GM18508 (cell line): ENCODE measurements around the gene BSDC1.
"Not testable (repeated sequence)": the region's sequence is repeated elsewhere in the genome, so short reads cannot be mapped to it uniquely, and the experiment has no call there.

ENCODE experiments used
- ATAC-seq: cut with Tn5 transposase; IDR thresholded peaks from one replicate; pipeline ENCODE4 v1.9.1; 2021; ENCODE audit warnings: moderate number of reproducible peaks; ENCODE audit not compliant: insufficient read depth, unreplicated experiment

BSDC1 gene

DNA sequence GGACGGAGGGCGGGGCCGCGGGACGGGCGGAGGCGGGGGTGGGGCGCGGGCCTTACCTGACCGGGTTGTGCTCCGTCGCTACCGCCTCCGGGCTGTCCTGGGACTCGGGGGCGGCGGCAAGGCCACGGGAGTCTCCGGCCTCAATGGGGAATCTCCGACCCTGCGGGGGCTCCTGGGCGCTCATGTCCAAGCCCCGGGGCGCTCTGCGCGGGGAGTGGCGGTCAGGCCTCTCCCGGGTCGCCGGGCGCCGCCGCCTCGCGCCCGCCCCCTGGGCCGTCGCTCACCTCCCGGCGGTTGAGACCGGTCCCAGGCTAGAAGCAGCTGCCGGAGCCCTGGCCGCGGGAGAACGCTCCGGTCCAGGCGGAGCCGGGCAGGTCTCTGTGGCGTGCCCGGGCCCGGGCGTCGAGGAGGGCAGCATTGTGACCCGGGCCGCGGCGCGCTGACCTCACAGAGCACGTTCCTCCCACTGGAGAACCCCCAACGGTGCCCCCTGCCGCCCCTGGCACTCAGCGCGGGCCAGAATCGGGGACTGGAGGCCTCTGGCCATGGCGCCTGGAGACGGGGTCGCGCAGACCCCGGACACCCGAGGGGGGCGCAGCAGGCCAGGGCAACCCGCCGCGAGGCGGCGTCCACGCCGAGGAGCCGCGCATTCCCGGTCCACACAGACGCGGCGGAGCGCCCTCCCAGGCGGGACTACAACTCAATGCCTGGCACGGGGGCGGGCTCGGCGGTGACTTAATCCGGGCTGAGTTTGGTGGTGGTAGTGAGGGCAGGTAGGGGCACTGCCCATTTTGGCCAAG is 32.4 kb downstream of the BSDC1 start:
- ATAC-seq: no peak

DNA sequence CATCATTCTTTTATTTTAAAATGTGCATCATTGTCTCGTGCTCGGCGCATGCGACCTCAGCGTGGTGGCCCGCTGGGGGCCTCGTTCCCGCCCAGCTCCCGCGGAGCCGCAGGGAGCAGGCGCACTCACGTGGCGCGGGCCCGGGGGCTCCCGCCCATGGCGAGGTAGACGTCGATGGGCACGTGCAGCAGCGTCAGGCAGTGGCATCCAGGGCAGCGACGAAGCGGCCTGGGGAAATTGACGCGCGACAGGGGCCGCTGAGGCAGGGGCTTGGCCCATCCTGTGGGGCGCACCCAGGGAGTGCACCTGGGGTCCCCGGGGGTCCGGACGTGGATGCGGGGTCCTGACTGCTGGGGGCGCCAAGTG is 33.0 kb downstream of the BSDC1 start:
- no peak for ATAC-seq

DNA sequence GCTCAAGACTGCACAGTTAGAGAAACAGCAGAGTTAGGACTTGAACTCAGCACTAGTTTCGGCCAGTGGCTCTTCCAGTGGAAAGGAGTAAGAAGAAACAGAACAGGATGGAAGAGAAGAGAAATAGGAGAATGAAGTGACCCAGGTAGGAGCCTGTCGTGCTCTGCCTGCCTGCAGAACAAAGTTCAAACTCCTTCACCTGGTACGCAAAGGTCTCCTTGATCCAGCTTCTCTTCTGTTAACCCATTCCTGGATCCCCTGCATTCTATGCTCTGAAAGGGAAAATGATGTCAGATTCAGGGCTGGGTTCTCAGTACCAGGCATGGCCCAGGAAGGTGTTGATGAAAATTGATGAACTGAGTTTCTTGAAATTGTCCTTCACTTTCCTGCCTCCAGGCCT is 35.8 kb downstream of the BSDC1 start:
- no peak for ATAC-seq

DNA sequence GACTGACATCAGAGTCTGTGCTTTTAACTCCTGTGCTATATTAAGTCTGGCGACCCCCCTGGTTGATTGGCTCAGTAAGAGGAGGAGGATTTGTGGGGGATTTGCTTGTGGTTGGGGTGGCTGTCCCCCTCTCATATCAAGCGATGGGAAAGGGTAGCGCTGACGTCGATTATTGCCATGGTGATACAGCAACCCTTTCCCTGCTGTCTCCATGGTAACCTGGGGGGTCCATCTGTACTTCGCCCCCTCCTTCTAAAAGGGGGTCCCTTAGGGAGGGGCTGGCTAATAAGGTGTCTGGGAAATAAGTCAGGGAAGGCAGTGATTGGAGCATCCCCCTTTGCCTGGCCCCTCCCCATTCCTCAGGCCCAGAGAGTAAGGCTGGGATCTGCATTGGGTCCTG is 36.6 kb downstream of the BSDC1 start:
- ATAC-seq: no peak

DNA sequence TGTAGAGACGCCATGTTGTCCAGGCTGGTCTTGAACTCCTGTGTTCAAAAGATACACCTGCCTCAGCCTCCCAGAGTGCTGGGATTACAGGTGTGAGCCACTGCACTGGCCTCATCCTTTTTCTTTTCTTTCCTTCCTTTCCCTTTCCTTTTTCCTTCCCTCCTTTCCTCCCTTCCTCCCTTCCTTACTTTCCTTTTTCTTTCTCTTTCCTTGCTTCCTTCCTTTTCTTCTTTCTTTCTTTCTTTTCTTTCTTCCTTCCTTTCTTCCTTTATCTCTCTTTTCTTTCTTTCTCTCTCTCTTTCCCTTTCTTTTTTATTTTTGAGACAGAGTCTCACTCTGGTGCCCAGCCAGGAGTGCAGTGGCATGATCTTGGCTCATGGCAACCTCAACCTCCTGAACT is 37.8 kb downstream of the BSDC1 start:
- no peak for ATAC-seq

DNA sequence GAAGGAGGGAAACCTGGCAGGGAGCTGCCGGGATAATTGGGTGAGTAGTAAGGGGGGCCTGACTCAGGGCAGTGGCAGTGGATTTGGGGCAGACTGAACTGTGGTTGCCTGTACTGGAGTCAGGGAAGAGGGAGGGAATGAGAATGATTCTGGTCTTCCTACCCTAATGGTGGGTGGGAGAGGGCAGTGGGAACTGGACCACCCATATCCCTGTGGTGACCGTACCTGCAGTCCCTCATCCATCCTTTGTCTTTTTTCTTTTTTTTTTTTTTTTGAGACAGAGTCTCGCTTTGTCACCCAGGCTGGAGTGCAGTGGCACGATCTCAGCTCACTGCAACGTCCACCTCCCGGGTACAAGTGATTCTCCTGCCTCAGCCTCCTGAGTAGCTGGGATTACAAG is 38.5 kb downstream of the BSDC1 start:
- ATAC-seq: not testable (repeated sequence)

DNA sequence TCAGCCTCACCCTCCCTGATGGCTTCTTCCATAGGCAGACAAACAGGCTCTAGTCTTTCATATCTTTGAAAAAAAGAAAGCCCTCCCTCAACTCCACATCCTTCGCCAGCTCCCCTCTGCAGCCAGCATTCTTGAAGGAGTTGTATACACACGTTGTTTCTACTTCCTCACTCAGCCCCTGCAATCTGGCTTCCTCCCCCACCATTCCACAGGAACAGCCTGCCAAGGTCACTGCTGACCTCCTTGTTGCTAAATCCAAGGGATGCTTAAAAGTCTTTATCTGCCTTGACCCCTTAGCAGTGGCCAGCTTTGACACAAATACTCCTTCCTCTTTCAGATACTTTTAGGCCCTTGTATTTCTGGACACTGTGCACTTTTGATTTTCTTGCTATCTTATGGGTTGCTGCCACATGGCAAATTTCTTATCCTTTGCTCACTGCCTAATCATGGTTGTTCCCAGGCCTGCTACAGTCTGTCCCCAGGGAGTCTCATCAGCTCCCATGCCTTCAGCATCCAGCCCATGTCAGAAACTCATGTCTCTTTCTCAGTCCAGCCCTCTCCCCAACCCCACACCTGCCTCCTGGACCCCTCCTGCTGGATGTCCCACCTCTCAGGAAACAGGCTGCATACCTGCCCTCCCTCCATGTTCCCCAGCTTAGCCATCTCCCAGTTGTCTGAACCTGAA is 40.2 kb downstream of the BSDC1 start:
- no peak for ATAC-seq

DNA sequence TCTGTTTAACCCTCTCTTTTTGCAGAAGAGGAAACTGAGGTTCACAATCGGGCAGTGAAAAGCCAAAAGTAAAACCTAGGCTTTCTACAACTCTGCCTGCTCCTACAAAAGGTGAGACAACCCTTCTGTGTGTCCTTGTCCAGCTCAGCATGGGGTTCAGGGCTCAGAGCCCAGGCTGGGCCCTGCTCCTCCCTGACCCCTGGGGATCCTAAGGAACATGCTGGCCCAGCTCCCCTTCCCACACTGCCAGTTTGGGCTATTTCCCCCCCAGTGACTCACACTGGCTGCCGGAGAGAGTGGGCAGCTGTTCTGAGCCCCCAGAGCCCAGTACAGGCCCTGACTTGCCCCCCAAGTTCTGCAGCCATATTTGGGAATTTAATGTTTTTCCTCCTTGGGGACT is 40.8 kb downstream of the BSDC1 start:
- ATAC-seq: no peak

DNA sequence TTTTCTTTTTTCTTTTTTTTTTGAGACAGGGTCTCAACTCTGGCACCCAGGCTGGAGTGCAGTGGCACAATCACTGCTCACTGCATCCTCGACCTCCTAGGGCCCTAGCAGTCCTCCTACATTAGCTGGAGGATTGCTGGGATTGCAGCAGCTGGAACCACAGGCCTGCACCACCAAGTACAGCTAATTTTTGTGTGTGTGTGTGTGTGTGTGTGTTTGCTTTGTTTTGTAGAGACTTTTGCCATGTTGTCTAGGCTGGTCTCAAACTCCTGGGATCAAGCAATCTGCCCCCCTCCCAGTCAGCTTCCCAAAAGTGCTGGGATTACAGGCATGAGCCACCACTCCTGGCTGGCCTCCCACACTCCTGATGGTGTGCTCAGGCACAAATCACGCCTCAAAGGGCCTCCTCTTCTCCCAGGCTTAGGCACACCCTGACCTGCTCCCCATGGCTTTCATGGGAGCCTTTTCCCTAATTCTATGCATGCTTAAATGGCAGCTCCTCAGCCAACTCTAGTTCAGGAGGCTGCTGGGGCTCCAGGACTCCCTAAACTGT is 41.3 kb downstream of the BSDC1 start:
- no peak for ATAC-seq

DNA sequence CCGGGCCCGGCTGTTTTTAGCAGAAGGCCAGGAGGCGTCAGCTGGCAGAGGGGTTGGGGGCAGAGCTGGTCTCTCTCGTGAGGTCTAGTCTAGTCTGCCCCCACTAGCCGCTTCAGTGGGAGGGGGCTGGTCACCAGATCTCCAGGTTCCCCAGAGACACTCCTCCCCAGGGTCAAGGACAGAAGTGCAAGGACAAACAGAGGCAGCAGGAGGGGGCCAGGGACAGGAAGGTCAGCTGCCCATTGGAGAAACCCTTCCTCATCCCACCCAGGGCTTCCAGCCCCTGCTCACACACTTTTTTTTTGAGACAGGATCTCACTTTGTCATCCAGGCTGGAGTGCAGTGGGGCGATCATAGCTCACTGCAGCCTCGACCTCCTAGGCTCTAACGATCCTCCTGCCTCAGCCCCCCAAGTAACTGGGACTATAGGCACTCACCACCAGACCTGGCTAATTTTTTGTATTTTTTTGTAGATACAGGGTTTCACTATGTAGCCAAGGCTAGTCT is 41.9 kb downstream of the BSDC1 start:
- no peak for ATAC-seq

DNA sequence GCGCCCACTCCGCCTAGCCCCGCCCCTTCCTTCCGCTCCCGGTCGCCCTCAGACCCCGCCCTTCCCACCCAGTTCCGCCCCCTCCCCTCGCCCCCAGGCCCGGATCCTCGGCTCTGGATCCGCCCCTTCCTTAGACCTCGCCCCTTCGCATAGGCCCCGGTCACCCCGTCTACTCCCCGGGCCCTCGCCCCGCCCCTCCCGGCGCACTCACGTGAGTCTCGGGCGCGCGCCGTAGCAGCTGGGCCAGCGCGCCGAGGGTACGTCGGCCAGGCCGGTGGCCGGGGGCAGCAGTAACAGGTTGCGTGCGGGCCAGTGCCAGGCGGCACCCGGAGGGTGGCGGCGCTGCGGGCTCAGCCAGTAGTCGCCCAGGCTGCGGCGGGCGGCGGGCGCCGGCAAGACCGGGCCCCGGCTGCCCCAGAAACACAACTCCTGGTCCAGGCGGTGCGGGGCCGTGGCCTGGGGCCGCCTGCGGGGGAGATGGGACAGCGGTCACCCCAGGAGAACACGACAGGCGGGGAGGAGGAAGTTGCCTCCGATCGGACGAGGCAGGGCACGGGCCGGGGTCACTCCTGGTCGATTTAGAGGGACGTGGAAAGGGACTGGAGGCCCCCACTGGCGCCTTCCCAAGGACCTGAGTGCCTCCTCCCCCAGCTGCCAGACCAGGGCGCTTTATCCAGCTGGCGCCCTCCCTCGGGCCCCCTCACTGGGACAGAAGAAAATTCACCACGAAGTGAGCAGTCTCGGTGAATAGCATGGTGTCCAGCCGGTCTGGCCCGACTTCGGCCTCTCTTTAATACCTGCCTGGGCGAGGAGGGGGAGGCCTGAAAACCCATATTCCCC is 42.6 kb downstream of the BSDC1 start:
- ATAC-seq: peak; percentile 45

DNA sequence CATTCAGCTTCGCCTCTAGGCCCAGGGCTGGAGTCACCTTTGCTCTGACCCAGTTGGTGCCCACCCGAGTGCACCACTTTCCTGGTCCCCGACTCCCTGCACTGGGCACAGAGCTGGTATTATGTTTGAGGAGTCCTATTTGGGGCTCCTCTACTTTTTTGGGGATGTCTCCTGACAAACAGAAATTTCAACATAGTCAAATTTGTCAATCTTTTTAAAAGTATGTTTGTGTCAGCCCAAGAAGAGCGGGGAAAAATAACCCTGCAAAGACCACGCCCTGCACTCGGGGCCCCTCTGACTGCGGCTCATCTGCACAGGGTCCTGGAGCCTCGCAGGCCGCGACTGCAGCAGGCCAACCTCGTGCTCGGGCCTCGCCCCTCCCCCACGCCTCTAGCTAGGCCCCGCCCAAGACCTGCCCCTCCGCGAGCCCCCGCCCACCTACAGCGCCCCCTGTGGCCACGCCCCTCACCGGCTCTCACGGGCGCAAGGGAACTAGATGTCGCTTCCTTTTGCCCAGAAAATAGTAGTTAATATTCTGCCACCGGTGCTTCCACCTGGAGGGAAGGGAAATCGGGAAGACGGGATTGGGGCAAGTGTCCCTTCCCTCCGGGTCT is 43.3 kb downstream of the BSDC1 start:
- ATAC-seq: no peak

DNA sequence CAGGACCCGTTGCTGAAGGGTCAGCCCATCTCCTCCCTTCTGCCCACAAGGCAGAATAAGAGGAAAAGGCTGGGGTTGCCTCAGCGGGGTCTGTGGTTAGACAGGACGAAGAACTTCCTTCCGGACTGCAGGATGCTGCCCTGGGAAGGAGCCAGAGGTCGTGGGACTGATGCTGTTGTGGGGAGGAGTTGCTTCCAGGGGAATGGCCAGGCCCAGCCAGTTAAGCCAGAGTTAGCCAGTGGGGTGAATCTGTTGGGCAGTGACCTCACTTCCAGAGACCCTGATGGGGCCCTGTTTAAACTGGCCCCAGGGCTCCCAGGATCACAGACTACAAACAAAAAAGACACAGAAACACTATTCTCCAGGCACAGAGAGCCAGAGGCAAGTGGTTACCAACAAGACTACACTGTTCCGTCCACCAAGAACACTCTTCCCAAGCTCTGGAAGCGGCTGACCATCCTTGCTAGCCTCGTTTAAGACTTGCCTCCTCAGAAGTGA is 45.0 kb downstream of the BSDC1 start:
- no peak for ATAC-seq

DNA sequence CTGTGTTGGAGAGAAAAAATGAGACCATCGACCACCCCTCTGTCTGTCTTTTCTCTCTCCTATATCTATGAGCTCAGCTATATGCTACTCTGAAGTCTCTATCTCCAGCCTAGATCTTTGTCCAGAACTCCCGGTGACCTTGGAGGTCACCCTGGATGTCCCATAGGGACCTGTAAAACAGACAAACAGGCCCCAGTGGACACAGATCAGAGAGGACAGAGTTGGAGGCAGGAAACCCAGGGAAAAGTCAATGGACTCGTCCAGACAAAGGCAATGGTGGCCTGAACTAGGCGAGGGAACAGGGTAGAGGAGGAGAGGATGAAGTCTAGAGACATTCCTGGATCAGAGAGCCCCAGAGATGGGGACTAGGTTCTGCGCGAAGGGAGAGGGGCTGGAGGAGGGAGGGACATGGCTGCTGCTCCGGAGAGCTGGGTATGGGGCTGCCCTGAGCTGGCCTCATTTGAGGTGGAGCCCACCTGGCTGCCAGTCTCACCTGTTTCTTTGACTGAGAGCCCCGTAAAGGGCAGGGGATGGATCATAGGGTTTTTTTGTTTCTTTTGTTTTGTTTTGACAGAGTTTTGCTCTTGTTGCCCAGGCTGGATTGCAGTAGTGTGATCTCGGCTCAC is 47.6 kb downstream of the BSDC1 start:
- no peak for ATAC-seq

DNA sequence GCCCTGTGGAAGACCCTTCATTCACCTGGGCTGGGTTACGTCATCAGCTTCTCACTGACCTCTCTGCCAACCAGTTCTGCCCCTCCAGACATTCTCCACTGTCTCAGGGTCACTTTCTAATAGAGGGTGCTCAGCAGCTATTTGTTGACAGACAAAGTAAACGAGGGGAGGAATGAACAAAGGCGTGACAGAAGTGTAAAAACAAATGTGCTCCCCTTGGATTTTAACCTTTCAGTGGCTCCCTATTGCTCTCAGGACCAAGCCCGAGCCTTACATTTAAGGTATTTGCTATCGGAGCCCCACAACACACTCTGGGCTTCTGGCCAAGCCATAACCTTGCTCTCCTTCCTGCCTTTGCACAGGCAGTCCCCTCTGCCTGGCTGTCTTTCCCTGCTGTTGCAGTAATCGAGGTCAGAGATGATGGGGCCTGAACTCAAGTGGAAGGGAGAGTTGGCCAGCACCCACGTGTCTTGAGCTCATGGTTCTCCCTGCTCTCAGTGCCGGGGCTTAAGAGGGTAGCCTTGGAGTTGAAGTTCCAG is 48.9 kb downstream of the BSDC1 start:
- ATAC-seq: no peak

DNA sequence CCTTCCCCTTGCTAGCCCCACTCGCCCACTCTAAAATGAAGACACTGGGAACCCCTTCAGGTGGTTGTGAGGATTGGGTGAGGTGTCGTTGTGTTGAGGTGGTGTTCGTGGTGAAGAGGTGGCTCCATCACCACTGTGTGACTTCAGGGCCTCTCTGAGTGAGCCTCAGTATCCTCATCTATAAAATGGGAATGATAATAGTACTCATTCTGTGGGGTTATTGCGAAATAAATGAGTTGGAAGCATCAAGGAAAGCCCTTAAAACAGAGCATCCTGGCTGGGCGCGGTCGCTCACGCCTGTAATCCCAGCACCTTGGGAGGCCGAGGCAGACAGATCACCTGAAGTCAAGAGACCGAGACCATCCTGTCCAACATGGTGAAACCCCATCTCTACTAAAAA is 51.5 kb downstream of the BSDC1 start:
- no peak for ATAC-seq

DNA sequence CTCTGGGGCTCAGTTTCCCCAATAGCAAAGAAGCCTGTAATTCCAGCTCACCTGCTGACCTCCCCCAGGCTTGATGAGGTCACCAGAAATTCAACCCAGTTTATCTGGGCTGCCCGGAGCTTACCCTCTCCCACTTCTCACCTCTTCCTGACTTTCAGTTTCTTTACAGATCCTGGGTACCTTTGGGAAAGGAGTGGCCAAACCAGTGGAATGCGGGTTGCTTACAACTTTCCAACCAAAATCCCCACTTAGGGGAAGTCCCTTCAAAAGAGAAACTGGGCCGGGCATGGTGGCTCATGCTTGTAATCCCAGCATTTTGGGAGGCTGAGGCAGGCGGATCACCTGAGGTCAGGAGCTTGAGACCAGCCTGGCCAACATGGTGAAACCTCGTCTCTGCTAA is 52.3 kb downstream of the BSDC1 start:
- no peak for ATAC-seq

DNA sequence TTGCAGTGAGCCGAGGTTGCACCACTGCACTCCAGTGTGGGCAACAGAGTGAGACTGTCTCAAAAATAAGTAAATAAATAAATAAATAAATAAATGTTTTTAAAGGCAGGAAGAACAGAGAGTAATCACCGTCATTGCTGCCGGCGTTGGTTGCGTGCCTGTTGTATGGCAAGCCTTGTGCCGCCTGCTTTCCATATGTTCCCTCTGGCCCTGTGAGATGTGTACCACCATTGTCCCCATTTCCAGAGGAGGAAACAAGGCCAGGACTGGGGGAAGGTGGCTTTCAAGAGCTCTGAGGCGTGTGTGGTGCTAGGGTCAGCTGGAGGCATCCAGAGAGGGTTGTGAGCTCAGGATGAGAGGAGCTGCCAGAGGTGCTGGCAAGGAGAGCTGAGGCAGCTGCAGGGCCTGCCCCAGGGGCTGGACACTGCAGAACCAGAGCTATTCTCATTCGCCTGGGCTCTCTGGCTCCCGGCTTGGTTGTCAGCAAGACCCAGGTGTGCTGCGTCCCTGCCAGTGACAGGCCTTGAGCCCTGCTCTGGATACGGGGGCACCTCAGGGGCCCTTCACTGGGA is 53.0 kb downstream of the BSDC1 start:
- no peak for ATAC-seq

DNA sequence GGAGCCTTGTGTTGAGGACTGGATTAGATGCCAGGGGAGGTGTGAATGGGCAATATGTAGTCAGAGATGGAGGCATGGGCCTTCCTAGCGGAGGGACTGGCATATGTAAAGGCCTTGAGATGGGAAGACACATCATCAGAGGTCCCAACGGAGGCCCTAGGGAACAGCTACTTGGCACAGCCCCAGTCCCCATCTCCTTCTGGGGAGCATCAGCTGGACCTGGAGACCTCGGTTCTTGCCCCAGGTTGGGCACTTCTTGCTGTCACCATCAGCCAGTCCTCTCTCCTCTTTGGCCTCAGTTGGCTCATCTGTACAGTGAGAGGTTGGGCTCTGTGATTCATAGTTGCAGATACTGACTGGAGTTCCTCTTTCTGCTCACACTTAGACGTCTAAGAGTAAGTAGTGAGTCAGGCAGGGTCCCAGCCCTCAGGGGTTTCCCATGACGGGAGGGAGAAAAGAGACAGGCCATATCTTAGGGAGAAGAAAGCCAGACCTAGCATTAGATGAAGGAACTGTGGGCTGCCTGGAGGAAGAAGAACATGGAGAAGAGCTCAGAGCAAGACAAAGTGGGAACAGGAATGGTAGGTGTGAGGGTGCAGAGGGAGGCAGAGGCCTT is 54.8 kb downstream of the BSDC1 start:
- ATAC-seq: no peak
